Hepatocyte (in vitro differentiated cells): ENCODE results near the gene LEPROT.

Source experiments
- CTCF ChIP-seq: fragments of 200-600 bp; sonication (generic); IDR thresholded peaks from 2 replicates; pipeline ENCODE4 v1.5.1; 2016; ENCODE audit warnings: antibody characterized with exemption, mild to moderate bottlenecking; ENCODE audit not compliant: poor library complexity
- EZH2 ChIP-seq: fragments of 200-600 bp; sonication (generic); IDR thresholded peaks from 2 replicates; pipeline ENCODE4 v1.6.1; 2016; ENCODE audit warnings: antibody characterized with exemption, mild to moderate bottlenecking, borderline replicate concordance
- EZH2phosphoT487 ChIP-seq: fragments of 200-600 bp; sonication (generic); IDR thresholded peaks from one replicate; pipeline ENCODE4 v1.6.1; 2018; ENCODE audit warnings: antibody characterized with exemption, mild to moderate bottlenecking, low read depth, moderate library complexity; ENCODE audit not compliant: unreplicated experiment, severe bottlenecking

DNA sequence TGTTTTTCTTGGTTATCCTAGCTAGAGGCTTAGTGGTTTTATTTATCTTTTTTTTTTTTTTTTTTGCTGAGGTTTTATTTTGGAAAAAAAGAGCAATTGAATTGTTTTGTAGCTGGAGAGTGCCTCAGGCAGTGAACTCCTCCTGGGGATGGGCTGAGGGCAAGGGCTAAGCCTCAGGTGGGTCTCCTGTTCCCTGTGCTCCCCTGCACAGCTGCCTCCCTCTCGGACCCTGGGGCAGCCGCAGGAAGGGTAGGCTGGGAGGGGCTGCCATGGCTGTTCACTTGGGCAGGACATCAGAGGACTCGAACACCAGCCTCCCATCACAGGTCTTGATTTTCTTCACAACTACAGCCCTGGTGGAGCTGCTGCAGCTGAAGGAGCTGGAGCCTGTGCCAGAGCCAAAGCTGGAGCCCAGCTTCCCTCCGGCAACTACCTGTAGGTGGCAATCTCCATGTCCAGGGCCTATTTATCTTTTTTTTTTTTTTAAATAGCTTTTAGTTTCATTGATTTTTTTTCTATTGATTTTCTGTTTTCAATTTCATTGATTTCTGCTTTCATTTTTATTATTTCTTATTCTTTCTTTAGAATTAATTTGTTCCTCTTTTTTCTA, 28.9 kb downstream of the LEPROT start:
- TF ChIP-seq CTCF (peak; percentile 17), EZH2phosphoT487 (no peak), EZH2 (no peak)
